GM12878 (cell line): Measurements from ENCODE around the gene DTX4. TPM values are rescaled to one million over a fixed set of nuclear protein-coding genes. Genes with fewer than 3 reads are reported as not detected.

Source experiments
- ATAC-seq: fragments of 200-7000 bp; cut with Tn5 transposase; 3 replicates; pipeline ENCODE4 v1.9.1; 2020; ENCODE audit warnings: mild to moderate bottlenecking, moderate library complexity
- BruUV-seq: library from RNA; stranded (reverse); fragments of 400-500 nt; replicated peaks from 2 replicates; lab custom pipeline; 2021; lab: Mats Ljungman, UMichigan
- CTCF ChIA-PET: fragments of 300-600 bp; sonication (Branson Sonifier 250); formaldehyde crosslinking; extraction: SDS; loops from one replicate; lab custom pipeline; 2021; ENCODE audit warnings: inconsistent platforms; lab: Yijun Ruan, JAX
- POLR2A ChIA-PET: fragments of 350-600 bp; formaldehyde crosslinking; extraction: SDS; loops from one replicate; lab custom pipeline; 2021; ENCODE audit warnings: inconsistent platforms; lab: Charles Lee
- RAD21 ChIA-PET: fragments of 300-600 bp; sonication (Branson Sonifier 250); formaldehyde crosslinking; loops from one replicate; lab custom pipeline; 2023; ENCODE audit warnings: antibody characterized with exemption; ENCODE audit not compliant: unreplicated experiment; lab: Charles Lee
- SMC1A ChIA-PET: fragments of 300-600 bp; sonication (Branson Sonifier 250); formaldehyde crosslinking; loops from one replicate; lab custom pipeline; 2023; ENCODE audit not compliant: unreplicated experiment, uncharacterized antibody; lab: Charles Lee
- DNase-seq: peaks from one replicate; pipeline ENCODE4 v3.0.0-alpha.2; 2011; ENCODE audit warnings: low read depth, low spot score
- FAIRE-seq: peaks from 3 replicates; lab custom pipeline; 2011; peaks lifted over from hg19 to GRCh38; lab: Jason Lieb, UNC
- H2AFZ ChIP-seq: 2 replicates; pipeline ENCODE4 v1.6.0; 2011; ENCODE audit warnings: low read depth, low read length, control low read depth; ENCODE audit not compliant: control insufficient read depth
- H3K27ac ChIP-seq: 2 replicates; pipeline ENCODE4 v1.5.1; 2011; ENCODE audit warnings: control low read depth; ENCODE audit not compliant: control insufficient read depth, insufficient read depth
- H3K27me3 ChIP-seq, 2 experiments: replicated peaks in 1 of 2; 2 replicates each; pipeline versions ENCODE4 v1.6.0 to v1.6.1; 2011; ENCODE audit warnings: low read length in 1 of 2; ENCODE audit not compliant: control insufficient read depth in 2 of 2, insufficient read depth in 2 of 2
- H3K36me3 ChIP-seq, 2 experiments: 2 replicates each; pipeline ENCODE4 v1.5.1; 2011; ENCODE audit warnings: low read length in 1 of 2; ENCODE audit not compliant: control insufficient read depth in 2 of 2, insufficient read depth in 2 of 2
- H3K4me1 ChIP-seq: 2 replicates; pipeline ENCODE4 v1.6.1; 2011; ENCODE audit warnings: mild to moderate bottlenecking, low read length, moderate library complexity, mixed read lengths; ENCODE audit not compliant: control insufficient read depth, insufficient read depth
- H3K4me2 ChIP-seq: 2 replicates; pipeline ENCODE4 v1.6.0; 2011; ENCODE audit warnings: control low read depth; ENCODE audit not compliant: control insufficient read depth, insufficient read depth
- H3K4me3 ChIP-seq: fragments of 200-600 bp; sonication (generic); 2 replicates; pipeline ENCODE4 v1.5.1; 2016
- H3K79me2 ChIP-seq: 2 replicates; pipeline ENCODE4 v1.6.0; 2011; ENCODE audit warnings: low read length; ENCODE audit not compliant: control insufficient read depth, insufficient read depth
- H3K9ac ChIP-seq: 2 replicates; pipeline ENCODE4 v1.8.0; 2011; ENCODE audit warnings: low read length, control low read depth, mixed read lengths; ENCODE audit not compliant: control insufficient read depth, insufficient read depth
- H3K9me3 ChIP-seq: replicated peaks from 3 replicates; pipeline ENCODE4 v1.5.1; 2011; ENCODE audit warnings: mild to moderate bottlenecking, low read length; ENCODE audit not compliant: control insufficient read depth, insufficient read depth
- H4K20me1 ChIP-seq: 2 replicates; pipeline ENCODE4 v1.6.0; 2011; ENCODE audit not compliant: control insufficient read depth, insufficient read depth
- ATF7 ChIP-seq: fragments of 450-650 bp; IDR thresholded peaks from 2 replicates; pipeline ENCODE4 v1.6.1; 2016; ENCODE audit warnings: low read depth, mild to moderate bottlenecking
- CBFB ChIP-seq: IDR thresholded peaks from 2 replicates; pipeline ENCODE4 v1.6.1; 2016; ENCODE audit warnings: antibody characterized with exemption, low read depth
- HDAC6 ChIP-seq: fragments of 200-600 bp; sonication (generic); IDR thresholded peaks from one replicate; pipeline ENCODE4 v1.8.0; 2017; ENCODE audit warnings: antibody characterized with exemption; ENCODE audit not compliant: unreplicated experiment
- HDGF ChIP-seq: fragments of 450-650 bp; IDR thresholded peaks from 2 replicates; pipeline ENCODE4 v1.6.1; 2016; ENCODE audit warnings: antibody characterized with exemption
- IRF3 ChIP-seq: fragments of 450-650 bp; IDR thresholded peaks from 2 replicates; pipeline ENCODE4 v1.6.1; 2014; ENCODE audit warnings: mild to moderate bottlenecking
- IRF4 ChIP-seq: IDR thresholded peaks from 2 replicates; pipeline ENCODE4 v1.6.1; 2011; ENCODE audit warnings: low read depth, low read length
- JUNB ChIP-seq: IDR thresholded peaks from 2 replicates; pipeline ENCODE4 v1.6.1; 2016; ENCODE audit warnings: antibody characterized with exemption, mild to moderate bottlenecking
- KLF5 ChIP-seq: fragments of 450-650 bp; IDR thresholded peaks from 2 replicates; pipeline ENCODE4 v1.6.1; 2014; ENCODE audit warnings: mild to moderate bottlenecking; ENCODE audit not compliant: partially characterized antibody
- MTA2 ChIP-seq: fragments of 450-650 bp; IDR thresholded peaks from 2 replicates; pipeline ENCODE4 v1.6.1; 2016; ENCODE audit warnings: low read depth, mild to moderate bottlenecking, moderate library complexity
- MTA3 ChIP-seq: IDR thresholded peaks from 2 replicates; pipeline ENCODE4 v1.6.1; 2012; ENCODE audit warnings: low read length, inconsistent platforms, borderline replicate concordance
- MXI1 ChIP-seq: fragments of 150-350 bp; IDR thresholded peaks from 2 replicates; pipeline ENCODE4 v1.6.1; 2011; ENCODE audit warnings: low read depth, mild to moderate bottlenecking, inconsistent platforms, low read length, improper control_type of control experiment
- NBN ChIP-seq: fragments of 450-650 bp; IDR thresholded peaks from 2 replicates; pipeline ENCODE4 v1.6.1; 2016
- NFIC ChIP-seq: IDR thresholded peaks from 2 replicates; pipeline ENCODE4 v1.6.1; 2012; ENCODE audit warnings: low read depth, mild to moderate bottlenecking, inconsistent platforms, low read length, moderate library complexity
- PAX8 ChIP-seq: fragments of 450-650 bp; IDR thresholded peaks from 2 replicates; pipeline ENCODE4 v1.6.1; 2017; ENCODE audit warnings: mild to moderate bottlenecking, moderate library complexity
- PKNOX1 ChIP-seq: fragments of 450-650 bp; IDR thresholded peaks from 2 replicates; pipeline ENCODE4 v1.6.1; 2016; ENCODE audit warnings: mild to moderate bottlenecking
- PRDM15 ChIP-seq: fragments of 450-650 bp; formaldehyde crosslinking; IDR thresholded peaks from 2 replicates; pipeline ENCODE4 v1.4.0; 2020; ENCODE audit warnings: mild to moderate bottlenecking, moderate library complexity
- RBBP5 ChIP-seq: fragments of 200-600 bp; sonication (generic); conservative IDR thresholded peaks from 2 replicates; pipeline ENCODE4 v1.6.1; 2016
- SMARCA5 ChIP-seq: fragments of 450-650 bp; IDR thresholded peaks from 2 replicates; pipeline ENCODE4 v1.6.1; 2017; ENCODE audit warnings: mild to moderate bottlenecking
- SREBF1 ChIP-seq: IDR thresholded peaks from 2 replicates; pipeline ENCODE4 v1.6.1; 2012; ENCODE audit warnings: mild to moderate bottlenecking, low read length
- SREBF2 ChIP-seq: IDR thresholded peaks from 2 replicates; pipeline ENCODE4 v1.6.1; 2012; ENCODE audit warnings: mild to moderate bottlenecking, low read length
- WGBS: methylation state at CpG from one replicate; pipeline ENCODE4 v1.1.6; 2016; ENCODE audit warnings: low lambda C conversion rate; ENCODE audit not compliant: insufficient replicate concordance, insufficient coverage; ENCODE audit errors: missing lambda C conversion rate; 5-methylcytosine and 5-hydroxymethylcytosine counted together
- in situ Hi-C: fragments of 300-500 bp; cut with MboI; formaldehyde crosslinking; loops from 9 replicates; pipeline ENCODE4 v1.14.3; 2018; ENCODE audit warnings: mixed read lengths
- intact Hi-C: fragments of 100-400 bp; cut with micrococcal nuclease; formaldehyde crosslinking; loops from one replicate; pipeline ENCODE4 v1.14.2; 2022; ENCODE audit not compliant: unreplicated experiment
- polyA plus RNA-seq, 11 experiments: library from polyadenylated mRNA; depleted of rRNA in 4 of 11; unstranded in 6 of 11; stranded (reverse) in 5 of 11; fragments of >200 nt; fragmentation: Nextera tagmentation in 4 of 11; fragmentation: Illumina TruSeq in 1 of 11; extraction: Ambion mirVana in 4 of 11; extraction: Trizol in 1 of 11; gene quantifications; 1 replicate in 1 of 11; 2 replicates in 10 of 11; pipeline versions ENCODE4 v1.2.1 to v1.2.3, GENCODE V29; 2011 to 2016; ENCODE audit warnings: inconsistent platforms in 2 of 11, missing spikeins in 2 of 11, low read depth in 1 of 11
- total RNA-seq, 4 experiments: library from RNA; depleted of rRNA in 3 of 4; stranded (reverse); fragments of >200 nt in 3 of 4; fragmentation: Illumina TruSeq in 1 of 4; extraction: Trizol in 1 of 4; gene quantifications; 2 replicates each; pipeline versions ENCODE4 v1.2.1 to v1.2.3, GENCODE V29; 2013 to 2021

Gene DTX4
- total and polyA plus RNA-seq, 10 of the 15 experiments (the other 5 are each of a cell fraction or from before 2014, with no cell fraction given), result 3.8 to 25.8 (median 10.5) TPM

GRCh38 chr11:59144579-59145345 is 27.2 kb upstream of the DTX4 start:
- BruUV-seq, result no TSS peak
- TF ChIP-seq NBN, result 0 out of 2 replicates have a peak, but pooled peaks have one; percentile 12
- peak; percentile 69 for TF ChIP-seq HDGF
- TF ChIP-seq IRF4, result no peak
- TF ChIP-seq SREBF1, result no peak
- TF ChIP-seq SMARCA5, result no peak
- no peak for TF ChIP-seq MTA2
- peak; percentile 35; the same call in 1 of the 2 replicates for TF ChIP-seq PKNOX1
- no peak for TF ChIP-seq JUNB
- no peak for TF ChIP-seq ATF7
- TF ChIP-seq PRDM15 (CRISPR knock-in tag), result no peak
- no peak for TF ChIP-seq CBFB
- no peak for TF ChIP-seq KLF5
- TF ChIP-seq SREBF2, result no peak
- no peak for TF ChIP-seq PAX8
- no peak; the same call in 1 of the 2 replicates for TF ChIP-seq MTA3
- no peak; the same call in 1 of the 2 replicates for TF ChIP-seq RBBP5
- no peak for TF ChIP-seq IRF3
- TF ChIP-seq NFIC, result 0 out of 2 replicates have a peak, but pooled peaks have one; percentile 61
- peak; percentile 87 for TF ChIP-seq MXI1
- TF ChIP-seq HDAC6, result peak; percentile 39

More at GRCh38 chr11:59144579-59145345, 27.2 kb upstream of the DTX4 start:
- ATAC-seq, result peak; percentile 71
- under 1% methylated on average over 36 of the region's 39 CpGs for WGBS
- Histone ChIP-seq H3K4me1 (peaks cover 24% of the 10 kb centered on the region; the same call in 1 of the 2 replicates), H3K9me3 (no peaks in the 10 kb centered on the region), H2AFZ (peak overlapping the region; percentile 49), H3K27ac (peak overlapping the region; percentile 91), H3K27me3 (no peaks in the 10 kb centered on the region), H3K4me2 (peak overlapping the region; percentile 67), H3K79me2 (peaks cover 65% of the 10 kb centered on the region), H3K36me3 (peaks cover 0 to 4% of the 10 kb centered on the region in 2 experiments; a peak in 2 of 4 replicates), H4K20me1 (no peaks in the 10 kb centered on the region), H3K9ac (peak overlapping the region; percentile 92), H3K4me3 (peak overlapping the region; percentile 83)
- ChIA-PET CTCF (interaction anchor here (1.0 to 12.0 kb wide), 15 partner anchors 8 to 285 kb away, joined by 3 to 250 read pairs (median 5); partner anchors contain the start of genes DTX4 and MPEG1), SMC1A (interaction anchor here (0.8 to 4.2 kb wide), 12 partner anchors 7 to 187 kb away, joined by 3 to 36 read pairs (median 5); partner anchors contain the start of gene DTX4), POLR2A (interaction anchor here (0.7 to 2.4 kb wide), 10 partner anchors 8 to 53 kb away, joined by 3 to 20 read pairs (median 4); partner anchors contain the start of gene FAM111B), RAD21 (interaction anchor here (0.9 to 5.9 kb wide), 12 partner anchors 8 to 498 kb away, joined by 3 to 80 read pairs (median 4); partner anchors contain the start of genes DTX4 and FAM111B)
- no peak for FAIRE-seq
- intact Hi-C loops (loop anchor here (1.0 to 2.0 kb wide), 3 partner anchors 8 to 62 kb away; no protein-coding TSS in a partner anchor), in situ Hi-C loops (loop anchor here (5.0 kb wide), 3 partner anchors 37 to 567 kb away; partner anchors contain the start of genes FAM111B, LPXN and ZFP91)
- peak; percentile 71 for DNase-seq
